ENCODE data around the gene OTOF.
A peak's percentile ranks its signal among the peaks of the same experiment; 100 is the strongest.

Gene OTOF

GRCh38 chr2:26495705-26496297 lies 17.9 kb upstream of the OTOF start:
- DNase-seq, result peak; percentile 43 to 75 (median 52)

DNA sequence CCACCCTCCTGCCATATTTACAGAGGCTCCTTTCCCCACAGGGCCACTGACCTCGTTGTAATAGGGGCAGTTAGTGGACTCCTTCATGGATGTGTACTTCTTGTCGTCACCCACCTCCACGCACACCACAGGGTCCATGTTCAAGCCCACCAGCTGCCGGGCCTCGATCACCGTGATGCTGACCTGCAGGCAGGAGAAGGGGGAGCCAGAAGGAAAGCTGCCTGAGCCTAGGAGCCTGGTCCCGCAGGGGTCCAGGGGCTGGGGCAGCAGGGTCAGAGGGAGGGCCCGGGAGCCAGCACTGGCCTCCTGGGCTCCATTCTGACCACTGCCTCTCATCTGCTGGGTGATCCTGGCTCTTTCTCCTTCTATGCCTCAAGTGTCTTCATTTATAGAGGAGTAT lies 17.0 kb upstream of the OTOF start:
- DNase-seq, result no peak

GRCh38 chr2:26494199-26494598 lies 16.3 kb upstream of the OTOF start:
- DNase-seq, result no peak

DNA sequence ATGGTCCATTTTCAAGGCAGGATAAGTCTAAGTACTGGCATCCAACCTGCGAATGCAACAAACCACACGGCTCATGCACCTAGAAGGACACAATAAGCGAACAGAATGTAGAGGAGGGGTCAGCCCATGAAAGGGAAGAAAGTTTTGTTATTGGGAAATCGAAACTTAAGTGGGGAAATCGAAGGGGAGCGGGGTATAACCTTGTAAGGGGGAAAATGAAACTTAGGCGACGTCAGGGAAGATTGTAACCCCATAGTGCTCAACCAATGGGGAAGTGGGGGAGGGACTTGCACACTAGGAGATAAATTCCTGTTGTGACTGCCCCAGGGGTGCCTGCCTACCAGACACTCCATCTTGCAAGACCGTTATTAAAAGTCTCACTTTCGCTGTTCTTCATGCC lies 15.6 kb upstream of the OTOF start:
- no peak for DNase-seq

DNA sequence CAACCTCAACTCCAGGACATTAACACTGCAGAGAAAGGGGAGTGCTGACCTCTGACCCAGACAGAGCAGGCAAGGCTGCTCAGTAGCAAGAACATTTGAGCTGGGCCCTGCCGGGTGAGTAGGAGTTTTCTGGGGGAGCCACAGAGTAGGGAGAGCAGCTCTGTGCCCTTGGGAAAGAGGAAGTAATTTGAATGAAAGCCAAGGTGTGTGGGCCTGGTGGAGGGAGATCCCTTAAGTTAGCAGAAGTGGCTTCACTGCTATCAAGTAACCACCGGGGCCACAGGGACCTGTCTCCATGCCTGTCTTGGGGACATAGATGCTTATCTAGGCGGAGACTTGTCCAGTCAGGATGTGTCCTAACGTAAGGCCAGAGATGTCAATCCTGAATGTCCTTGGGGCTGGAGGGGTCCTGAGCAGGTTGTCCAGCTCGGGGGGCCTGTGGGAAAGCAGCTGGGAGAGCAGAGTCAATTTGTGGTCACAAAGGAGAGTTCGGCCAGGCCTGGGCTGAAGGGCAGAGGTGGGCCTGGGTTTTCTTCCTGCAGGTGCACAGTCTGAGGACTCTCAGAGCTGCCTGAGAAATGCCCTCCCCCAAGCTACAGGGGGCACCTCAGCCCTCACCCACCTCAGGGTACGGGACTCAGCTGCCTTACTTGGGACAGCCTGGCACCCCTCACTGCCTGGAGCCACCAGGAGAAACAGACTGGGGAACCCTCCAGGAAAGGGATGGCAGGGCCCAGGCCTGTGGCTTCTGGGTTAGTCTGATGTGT lies 15.0 kb upstream of the OTOF start:
- no peak for DNase-seq

DNA sequence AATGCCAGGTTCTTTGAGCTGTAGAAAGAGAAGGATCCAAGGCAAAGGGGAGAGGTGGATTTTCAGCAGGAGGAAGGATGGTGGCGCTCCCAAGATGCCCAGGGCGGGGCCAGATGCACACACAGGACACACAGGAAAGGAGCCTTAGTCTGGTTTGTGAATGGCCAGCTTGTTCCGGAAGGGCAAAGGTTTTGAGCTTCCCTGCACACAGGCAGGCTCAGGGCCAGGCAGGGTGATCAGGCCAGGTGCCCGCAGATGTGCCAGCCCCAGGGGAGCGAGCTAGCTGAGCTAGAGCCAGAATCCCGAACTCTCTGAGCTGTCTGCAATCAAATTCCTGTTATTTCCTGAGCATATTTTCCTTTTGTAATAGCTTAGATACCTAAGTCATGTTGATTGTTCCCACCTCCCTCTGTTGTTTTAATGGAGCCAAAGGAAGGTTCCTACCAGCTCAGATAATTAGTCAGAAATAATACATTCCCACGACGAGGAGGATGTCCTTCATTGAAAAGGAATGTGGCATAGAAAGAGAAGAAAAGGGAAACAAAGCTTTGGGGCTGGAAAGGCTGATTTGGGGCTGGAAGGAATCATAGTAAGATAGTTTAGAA lies 13.7 kb upstream of the OTOF start:
- DNase-seq, result no peak

GRCh38 chr2:26489213-26489850 lies 11.4 kb upstream of the OTOF start:
- DNase-seq, result no peak

DNA sequence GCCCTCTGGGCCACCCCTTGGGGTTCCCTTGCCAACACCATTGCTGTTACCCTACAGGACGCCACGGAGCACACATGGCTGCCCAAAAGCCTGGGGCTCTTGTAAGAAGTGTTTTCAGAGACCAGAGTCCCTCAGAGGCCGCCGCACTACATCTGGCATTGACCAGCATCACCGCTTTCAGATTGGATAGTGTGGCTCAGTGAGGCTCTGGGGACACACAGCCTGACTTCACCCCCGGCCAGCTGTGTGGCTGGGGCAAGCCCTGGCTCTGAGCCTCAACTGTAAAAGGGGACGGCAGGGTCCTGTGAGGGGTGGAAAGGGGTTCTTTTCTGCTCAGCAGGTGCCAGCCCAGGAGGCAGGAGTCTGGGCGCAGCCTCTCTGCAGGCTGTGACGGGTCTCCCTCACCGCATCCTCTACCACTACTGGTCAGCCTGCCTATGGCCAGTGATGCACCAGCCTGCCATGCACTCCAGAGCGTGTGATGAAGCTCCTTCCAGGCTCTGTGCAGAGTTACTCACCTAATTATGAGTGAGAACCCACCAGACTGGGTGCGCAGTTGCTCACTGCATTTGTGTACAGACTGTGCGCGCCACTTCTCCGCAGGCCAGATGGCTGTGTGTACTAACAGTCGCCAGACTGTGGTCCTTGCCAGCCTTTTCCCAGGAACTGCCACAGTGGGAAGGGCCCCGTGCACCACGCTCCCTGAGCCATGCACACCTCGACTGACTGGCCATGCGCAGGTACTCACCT lies 10.7 kb upstream of the OTOF start:
- DNase-seq, result no peak

- no peak for DNase-seq
Measured at GRCh38 chr2:26487192-26487591, 9.3 kb upstream of the OTOF start.

GRCh38 chr2:26486789-26487188 lies 8.9 kb upstream of the OTOF start:
- no peak for DNase-seq

DNA sequence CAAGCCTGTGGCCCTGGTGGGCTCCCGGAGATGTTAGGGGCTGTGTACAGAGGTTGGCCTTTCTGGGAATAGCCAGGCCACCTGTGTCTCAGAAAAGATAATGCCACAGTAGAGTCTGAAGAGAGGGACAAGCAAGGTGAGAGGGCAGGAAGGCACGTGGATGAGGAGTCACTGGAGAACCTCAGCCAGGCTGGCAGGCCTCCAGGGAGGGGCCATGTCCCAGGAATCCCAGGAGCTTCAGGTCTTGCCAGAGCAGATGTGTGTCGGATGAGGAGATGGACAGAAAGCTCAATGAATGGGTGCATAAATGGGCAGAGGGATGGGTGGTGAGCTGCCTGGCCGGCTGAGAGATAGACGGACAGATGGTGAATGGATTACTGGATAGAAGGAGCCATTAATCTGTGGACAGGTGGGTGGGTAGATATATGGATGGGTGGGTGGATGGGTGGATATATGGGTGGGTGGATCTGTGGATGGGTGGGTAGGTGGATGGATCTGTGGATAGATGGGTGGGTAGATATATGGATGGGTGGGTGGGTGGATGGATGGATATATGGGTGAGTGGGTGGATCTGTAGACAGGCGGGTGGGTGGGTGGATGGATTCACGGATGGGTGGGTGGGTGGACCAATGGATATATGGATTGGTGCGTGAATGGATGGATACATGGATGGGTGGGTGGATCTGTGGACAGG lies 7.9 kb upstream of the OTOF start:
- DNase-seq, result no peak

DNA sequence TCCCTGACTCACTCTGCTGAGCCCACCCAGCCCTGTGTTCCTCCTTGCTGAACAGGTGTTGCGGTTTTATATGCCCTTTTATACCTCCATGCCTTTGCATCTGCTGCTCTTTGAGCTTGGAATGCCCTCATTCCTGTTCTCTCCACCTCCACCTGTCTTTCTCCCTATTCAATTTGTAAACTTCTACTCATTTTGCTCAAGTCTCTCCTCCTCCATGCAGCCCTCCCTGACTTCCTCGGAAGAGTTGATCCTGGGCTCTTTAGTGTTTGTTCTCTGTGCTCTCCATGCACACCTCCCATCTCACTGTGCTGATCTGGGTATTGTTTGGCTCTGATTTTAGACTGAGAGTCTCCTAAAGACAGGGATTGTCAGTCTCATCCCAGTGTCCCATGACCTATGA lies 7.2 kb upstream of the OTOF start:
- no peak for DNase-seq

GRCh38 chr2:26484579-26484978 lies 6.7 kb upstream of the OTOF start:
- no peak for DNase-seq

DNA sequence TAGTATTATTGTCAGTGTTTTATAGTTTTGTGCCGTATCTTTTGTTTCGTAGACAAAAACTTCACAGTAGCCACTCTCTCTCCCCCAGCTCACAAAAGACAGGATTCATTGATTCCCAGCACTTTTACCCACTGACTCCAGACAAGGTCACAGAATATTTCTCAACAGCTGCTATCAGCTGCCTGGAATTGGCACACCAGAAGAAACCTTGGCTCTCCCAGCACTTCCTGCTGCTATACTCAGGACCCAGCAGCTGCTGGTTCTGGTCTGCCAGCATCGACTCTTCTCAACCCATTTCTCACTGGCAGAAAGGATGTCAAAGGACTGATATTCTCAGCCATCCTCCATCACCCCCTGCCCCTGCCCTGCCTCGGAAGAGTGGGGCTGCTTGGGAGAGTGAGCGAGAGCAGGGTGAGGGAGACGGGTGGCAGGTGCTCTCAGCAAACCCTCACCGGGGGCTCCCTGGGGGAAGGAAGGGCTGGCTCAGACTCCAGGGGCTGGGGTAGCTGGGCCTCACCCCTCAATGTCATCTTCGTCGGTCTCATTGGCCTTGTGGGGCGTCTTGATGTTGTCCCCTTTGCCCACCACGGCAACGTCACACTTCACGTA lies 6.1 kb upstream of the OTOF start:
- DNase-seq, result no peak

GRCh38 chr2:26483516-26483915 lies 5.6 kb upstream of the OTOF start:
- no peak for DNase-seq

DNA sequence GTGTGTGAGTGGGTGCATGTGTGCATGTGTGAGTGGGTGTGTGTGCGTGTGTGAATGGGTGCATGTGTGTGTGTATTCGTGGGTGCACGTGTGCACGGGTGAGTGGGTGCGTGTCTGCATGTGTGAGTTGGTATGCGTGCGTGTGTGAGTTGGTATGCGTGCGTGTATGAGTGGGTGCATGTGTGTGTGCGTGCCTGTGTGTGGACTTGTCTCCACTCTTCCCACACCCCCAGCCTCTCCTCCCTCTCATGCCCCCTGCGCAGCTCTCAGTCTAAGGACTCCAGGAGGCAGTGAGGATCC lies 5.1 kb upstream of the OTOF start:
- DNase-seq, result no peak

- DNase-seq, result peak in 1 of 3 experiments; percentile 53
Measured at GRCh38 chr2:26482211-26483026, 4.5 kb upstream of the OTOF start.

DNA sequence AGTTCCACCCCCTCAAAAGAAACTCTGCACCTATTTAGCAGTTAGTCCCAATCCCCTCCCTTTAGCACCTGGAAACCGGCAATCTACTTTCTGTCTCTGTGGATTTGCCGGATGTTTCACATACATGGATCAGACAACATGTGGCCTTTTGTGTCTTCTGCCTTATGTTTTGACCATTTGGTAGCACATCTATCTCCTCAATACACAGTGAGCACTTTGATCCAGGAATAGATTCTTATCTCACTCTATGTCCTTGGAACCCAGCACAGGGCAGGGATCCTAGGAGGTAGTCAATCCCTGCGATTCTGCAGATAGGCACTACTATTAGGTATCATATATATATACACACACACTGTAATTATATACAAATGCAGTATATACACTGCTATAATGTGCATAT lies 3.8 kb upstream of the OTOF start:
- DNase-seq, result peak in 1 of 3 experiments; percentile 53

- no peak for DNase-seq
Measured at GRCh38 chr2:26480566-26481423, 2.9 kb upstream of the OTOF start.

- DNase-seq, result no peak
Measured at GRCh38 chr2:26479789-26480565, 2.1 kb upstream of the OTOF start.
